GM12865 (cell line): ENCODE measurements around the gene SMIM38.

Experiments
- DNase-seq: peaks from one replicate; pipeline ENCODE4 v3.0.0; 2010; ENCODE audit warnings: low read depth
- H3K4me3 ChIP-seq: 2 replicates; pipeline ENCODE4 v1.5.1; 2011; ENCODE audit warnings: mild to moderate bottlenecking, low read depth, low read length, control low read depth
- CTCF ChIP-seq: IDR thresholded peaks from 2 replicates; pipeline ENCODE4 v1.5.1; 2011; ENCODE audit warnings: low read length, control low read depth, low read depth, inconsistent platforms; ENCODE audit not compliant: insufficient read depth; ENCODE audit errors: missing control alignments

The SMIM38 gene

DNA sequence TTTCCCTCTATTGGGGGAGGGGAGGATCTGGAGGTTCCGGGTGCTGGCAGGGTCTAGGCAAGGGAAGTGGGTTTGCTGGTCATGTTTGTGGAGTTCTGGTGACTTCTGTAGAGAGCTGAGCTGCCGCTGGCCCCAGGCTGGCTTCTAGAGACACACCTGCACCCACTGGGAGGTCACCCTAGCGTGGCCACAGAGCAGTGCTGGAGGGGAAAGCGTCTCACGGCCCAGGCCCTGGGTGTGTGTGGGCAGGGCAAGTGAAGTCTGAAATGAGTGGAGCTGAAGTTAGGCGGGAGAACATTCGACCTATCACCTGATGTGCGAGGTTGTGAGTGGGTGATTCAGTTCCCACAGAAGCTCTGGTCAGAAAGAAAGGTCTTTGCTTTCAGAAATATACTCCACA lies 27.9 kb downstream of the SMIM38 start:
- DNase-seq, result peak; percentile 5
- H3K4me3 ChIP-seq, result no peak overlapping the region
- TF ChIP-seq CTCF, result no peak

GRCh38 chr11:69186316-69187260 lies 30.9 kb downstream of the SMIM38 start:
- H3K4me3 ChIP-seq, result no peak overlapping the region
- TF ChIP-seq CTCF, result peak; percentile 21
- DNase-seq, result no peak

- DNase-seq, result no peak
- H3K4me3 ChIP-seq, result no peak overlapping the region
- TF ChIP-seq CTCF, result no peak
Measured at GRCh38 chr11:69187540-69188065, 31.9 kb downstream of the SMIM38 start.

- H3K4me3 ChIP-seq, result no peak overlapping the region
- no peak for TF ChIP-seq CTCF
- DNase-seq, result no peak
Measured at GRCh38 chr11:69189059-69189458, 33.3 kb downstream of the SMIM38 start.

DNA sequence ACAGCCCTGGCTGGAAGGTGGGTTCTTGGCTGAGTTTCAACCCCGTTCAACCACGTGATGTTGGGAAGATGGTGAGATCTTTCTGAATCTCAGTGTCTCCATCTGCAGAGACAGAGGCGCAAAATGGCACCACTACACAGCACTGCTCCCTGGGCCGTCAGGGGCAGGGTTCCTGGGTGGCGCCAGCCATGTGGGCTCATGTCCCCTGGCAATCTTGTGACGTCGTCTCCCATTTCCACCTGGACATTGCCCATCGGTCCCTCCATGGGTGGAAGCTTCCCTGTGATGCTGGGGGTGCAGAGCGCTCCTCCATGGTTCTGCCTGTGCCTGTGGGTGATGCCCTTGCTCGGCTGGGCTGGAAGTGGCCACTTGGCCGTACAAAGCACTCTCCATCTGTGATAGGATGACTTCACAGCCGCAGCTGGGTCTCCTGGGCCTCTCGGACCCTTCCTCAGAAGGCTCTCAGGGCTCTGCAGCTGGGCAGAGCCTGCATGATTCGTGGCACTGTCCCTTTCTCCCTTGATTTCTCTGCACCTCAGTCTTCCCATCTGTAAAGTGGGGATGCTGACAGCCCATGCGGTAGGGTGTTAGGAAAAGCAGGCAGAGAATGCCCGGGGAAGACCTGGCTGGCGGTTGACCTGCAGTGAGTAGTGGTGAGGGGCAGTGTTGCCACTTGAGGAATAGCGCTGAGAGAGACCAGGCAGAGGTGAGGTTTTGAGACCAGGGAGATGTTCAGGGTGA lies 35.2 kb downstream of the SMIM38 start:
- no peak for TF ChIP-seq CTCF
- no peak overlapping the region for H3K4me3 ChIP-seq
- no peak for DNase-seq

GRCh38 chr11:69192301-69192721 lies 36.6 kb downstream of the SMIM38 start:
- DNase-seq, result no peak
- TF ChIP-seq CTCF, result no peak

More at GRCh38 chr11:69192301-69192721, 36.6 kb downstream of the SMIM38 start:
- no peak overlapping the region for H3K4me3 ChIP-seq
